Hepatic stellate cell (primary cell): ENCODE data around the gene OVOL3.
"Not testable (repeated sequence)": the region's sequence is repeated elsewhere in the genome, so short reads cannot be mapped to it uniquely, and the experiment has no call there.

ENCODE experiments used
- DNase-seq: peaks from one replicate; pipeline ENCODE4 v3.0.0; 2011; ENCODE audit warnings: low spot score

OVOL3 gene

DNA sequence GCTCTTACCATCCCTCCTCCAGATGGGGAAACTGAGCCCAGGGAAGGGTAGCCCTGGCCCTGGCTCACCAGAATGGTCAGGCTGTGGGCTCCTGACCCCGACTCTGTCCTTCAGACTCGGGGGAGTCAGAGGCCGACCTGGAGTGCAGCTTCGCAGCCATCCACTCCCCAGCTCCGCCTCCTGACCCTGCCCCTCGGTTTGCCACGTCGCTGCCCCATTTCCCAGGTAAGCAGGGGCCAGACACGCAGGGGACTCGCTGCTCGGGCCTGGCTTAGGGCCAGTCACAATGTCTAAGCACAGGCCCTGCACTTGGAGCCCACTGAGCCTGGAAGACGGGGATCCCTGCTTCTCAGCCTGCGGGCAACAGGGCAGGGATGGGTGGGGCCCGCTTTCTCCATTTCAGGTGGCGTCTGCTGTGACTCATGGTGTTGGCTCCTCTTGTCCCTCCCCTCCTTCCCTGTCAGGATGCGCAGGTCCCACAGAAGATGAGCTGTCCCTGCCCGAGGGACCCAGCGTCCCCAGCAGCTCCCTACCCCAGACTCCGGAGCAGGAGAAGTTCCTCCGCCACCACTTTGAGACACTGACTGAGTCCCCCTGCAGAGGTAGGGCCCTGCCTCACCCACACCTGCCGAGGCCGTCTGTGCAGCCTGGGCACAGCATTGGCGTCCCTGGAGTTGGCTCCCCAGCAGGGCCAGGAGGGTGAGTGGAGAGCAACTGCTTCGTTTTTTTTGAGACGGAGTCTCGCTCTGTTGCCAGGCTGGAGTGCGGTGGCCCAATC is 9.2 kb upstream of the OVOL3 start:
- no peak for DNase-seq

DNA sequence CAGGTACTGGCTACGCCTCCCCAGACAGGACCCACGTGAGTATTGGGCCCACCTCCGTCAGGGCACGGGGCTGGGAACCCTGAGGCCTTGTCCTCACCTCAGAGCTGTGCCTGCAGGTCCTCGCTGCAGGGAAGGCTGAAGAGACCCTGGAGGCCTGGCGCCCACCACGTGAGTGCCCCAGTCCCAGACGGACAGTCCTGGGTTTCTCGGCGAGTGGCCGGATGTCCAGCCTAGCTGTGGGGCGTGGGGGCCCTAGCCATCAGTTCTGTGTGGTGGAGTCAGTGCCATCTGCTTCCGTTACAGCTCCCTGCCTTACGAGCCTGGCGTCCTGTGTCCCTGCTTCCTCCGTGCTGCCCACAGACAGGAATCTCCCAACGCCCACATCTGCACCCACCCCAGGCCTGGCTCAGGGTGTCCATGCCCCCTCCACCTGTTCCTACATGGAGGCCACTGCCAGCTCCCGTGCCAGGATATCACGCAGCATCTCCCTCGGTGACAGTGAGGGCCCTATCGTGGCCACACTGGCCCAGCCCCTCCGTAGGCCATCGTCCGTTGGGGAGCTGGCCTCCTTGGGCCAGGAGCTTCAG is 7.8 kb upstream of the OVOL3 start:
- no peak for DNase-seq

DNA sequence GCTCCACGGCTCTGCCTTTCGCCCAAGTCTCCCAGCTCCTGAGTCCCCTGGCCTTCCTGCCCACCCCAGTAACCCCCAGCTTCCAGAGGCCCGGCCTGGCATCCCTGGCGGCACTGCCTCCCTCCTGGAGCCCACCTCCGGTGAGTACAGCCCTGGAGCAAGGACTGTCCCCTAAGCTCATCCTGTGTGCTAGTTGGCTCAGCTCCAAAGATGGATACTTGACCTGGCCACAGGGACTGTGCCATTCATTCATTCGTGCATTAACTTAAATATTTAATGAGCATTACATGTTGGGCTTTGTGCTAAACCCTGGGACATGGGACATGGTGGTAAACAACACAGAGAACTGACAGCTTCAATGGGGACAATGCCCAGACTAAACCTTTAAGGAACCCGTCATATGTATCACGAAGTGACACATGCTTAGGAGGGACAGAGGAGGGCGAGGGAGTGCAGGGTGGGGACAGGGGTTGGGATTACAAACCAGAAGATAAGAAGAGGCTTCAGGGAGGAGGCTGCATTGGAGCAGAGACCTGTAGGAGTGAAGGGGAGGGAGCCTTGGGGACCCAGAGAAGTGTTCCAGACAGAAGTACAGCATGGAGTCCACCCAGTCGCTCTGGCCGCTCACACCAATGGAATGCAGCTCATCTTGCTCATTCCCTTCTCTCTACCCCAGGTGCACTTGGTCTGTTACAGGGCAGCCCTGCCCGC is 6.9 kb upstream of the OVOL3 start:
- no peak for DNase-seq

DNA sequence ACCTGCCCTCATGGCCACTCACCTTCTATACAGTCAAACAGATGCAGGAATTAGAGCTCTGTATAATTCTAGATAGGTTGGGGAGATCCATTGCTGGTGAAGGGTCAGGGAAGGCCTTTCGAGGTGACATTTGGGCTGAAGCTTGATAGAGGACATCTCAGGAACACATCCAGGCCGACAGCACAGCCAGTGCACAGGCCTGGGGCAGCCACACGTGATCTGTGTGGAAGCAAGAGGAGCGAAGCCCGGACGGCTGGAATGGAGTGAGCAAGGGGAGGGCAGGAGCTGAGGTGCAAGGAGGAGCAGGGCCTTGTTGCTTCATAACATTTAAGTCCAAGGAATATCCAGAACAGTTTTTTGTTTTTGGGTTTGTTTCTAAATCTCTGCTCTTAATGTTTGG is 4.5 kb upstream of the OVOL3 start:
- DNase-seq = no peak

DNA sequence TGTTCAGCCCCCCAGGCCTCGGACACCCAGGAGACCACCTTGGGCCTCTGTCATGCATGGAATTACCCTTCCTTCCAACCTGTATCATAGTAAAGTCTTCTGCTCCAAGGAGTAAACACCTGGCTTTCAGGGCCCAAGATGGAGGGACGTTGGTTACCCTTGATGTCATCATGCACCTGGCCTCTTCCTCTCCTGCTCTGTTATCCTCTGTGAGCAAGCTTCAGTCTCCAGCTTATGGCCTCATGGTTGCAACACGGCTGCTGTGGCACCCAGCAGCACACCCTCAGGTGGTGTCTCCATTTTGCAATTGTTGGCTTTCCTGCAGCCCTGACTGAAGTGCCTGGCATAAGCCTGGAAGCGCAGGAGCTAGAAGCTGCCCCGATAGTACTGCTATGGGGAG is 4.0 kb upstream of the OVOL3 start:
- no peak for DNase-seq

DNA sequence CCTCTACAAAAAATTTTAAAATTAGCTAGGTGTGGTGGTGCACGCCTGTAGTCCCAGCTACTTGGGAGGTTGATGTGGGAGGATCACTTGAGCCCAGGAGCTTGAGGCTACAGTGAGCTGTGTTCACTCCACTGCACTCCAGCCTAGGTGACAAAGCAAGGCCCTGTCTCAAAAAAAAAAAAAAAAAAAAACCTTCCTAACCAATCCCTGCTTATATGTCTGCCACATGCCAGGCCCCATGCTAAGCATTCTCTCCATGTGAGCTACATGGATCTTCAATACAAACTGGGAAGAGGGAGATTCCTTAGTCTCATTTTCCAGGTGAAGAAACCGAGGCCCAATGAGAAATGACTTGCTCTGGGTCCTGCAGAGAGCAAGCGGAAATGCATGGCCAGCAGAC is 2.3 kb upstream of the OVOL3 start:
- DNase-seq = no peak

DNA sequence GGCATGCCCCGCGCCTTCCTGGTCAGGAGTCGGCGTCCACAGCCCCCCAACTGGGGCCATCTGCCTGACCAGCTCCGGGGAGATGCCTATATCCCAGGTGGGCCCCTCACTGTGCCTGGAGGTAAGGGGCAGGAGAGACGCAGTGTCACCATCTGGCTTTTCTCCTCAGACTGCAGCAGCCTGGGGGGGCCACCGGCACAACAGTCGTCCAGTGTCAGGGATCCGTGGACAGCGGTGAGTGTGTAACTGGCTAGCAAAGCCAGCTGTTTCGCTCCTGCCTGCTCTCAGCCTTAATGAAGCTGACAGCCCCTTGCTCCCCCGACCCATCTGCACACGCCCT is 227 bp downstream of the OVOL3 start:
- no peak for DNase-seq

DNA sequence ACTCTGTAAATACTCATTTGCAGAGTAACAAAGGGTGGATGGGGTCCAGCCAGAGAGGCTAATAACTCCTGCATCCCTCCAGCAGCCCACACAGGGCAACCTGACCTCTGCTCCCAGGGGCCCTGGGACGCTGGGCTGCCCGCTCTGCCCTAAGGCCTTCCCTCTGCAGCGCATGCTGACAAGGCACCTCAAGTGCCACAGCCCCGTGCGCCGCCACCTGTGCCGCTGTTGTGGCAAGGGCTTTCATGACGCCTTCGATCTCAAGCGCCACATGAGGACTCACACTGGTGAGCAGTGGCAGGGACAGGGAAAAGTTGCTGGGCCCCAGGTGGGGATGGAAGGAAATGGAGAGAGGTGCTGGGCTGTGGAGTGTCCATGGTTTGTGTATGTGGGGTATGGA is 1.7 kb downstream of the OVOL3 start:
- DNase-seq = no peak

DNA sequence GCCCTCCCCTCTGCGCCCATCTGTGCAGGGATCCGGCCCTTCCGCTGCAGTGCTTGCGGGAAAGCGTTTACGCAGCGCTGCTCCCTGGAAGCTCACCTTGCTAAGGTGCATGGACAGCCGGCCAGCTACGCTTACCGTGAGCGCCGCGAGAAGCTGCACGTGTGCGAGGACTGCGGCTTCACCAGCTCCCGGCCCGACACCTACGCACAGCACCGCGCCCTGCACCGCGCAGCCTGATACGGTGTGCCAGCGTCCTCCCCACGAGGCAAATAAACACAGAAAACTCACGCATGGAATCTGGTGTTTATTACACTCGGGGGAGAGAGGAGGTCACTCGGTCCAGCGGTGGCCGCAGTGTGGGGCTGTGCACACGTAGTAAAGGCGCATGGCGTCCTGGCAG is 2.5 kb downstream of the OVOL3 start:
- DNase-seq = no peak

DNA sequence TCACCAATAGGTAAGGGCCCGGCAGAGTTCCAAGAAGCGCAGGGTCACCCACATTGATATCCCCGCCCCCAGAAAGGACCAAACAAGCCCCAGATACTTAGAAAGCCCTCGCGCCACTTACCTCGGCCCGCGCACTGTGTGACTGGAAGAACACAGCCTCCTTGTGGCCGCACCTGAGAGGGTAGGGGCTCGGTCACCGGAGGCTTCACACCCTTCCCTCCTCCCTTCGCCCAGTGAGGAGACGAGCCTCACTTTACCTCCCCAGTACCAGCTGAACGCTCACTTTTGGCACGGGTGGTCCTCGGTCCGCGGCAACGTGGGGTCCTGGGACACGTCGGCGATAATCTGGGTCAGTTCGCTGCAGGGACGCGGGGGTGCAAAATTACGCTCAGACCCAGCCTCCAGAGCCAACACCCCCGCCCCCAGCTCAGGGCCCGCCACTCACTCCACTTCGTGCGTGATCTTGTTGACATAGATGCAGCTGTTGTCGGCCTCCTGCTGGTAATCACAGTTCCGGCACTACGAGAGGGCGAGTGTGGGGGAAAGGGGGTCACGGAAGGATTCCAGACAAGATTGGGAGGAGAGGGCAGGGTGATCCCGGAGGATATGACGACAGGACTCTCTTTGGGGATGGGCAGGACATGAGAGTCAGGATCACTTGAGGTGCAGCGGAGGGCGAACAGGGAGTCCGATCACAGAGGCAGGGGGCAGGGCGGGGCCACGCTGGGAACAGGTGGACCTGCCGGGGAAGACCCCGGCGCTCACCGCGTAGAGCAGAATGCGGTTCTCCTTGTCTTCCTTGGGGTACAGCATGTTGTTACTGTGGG is 3.2 kb downstream of the OVOL3 start:
- DNase-seq = peak; percentile 52

DNA sequence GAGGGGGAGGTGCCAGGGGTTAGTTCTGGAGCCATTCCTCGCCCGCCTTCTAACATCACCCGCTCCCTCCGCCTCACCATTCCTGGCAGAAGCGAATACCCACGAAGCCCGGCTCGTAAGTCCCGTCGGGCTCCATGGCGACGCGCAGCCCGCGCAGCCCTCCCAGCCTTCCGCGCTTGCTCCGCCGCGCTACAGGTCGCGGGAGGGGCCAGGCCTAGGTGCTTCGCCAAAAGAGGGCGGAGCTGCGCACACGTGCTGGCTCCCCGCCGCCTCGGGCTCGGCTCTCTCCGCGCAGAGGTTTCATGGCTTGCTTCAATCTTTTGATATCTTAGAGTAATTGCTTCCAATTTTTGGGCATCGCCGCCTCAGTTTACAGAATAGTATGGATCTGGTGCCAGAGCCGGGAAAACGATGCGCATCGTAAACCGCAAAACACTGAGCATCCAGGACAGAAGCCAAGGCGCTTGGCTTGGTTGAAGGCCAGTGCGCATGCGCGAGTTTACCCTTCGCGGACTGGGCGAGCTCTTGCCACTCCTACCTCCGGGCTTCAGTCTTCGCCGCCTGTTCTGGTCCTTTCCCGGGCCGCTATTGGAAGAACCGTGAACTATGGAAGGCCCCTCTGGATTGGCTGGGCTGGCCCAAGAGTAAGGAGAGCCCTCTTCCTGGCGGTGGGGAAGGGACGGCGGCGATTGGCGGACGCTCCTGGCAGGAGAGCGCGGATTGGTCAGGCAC is 3.9 kb downstream of the OVOL3 start, which contains the start of gene POLR2I:
Gene POLR2I (minus strand): TSS at position 155 of the 732 bp plus-strand sequence. CDS start 19 bp downstream, at position 136.
- peak; percentile 100 for DNase-seq

DNA sequence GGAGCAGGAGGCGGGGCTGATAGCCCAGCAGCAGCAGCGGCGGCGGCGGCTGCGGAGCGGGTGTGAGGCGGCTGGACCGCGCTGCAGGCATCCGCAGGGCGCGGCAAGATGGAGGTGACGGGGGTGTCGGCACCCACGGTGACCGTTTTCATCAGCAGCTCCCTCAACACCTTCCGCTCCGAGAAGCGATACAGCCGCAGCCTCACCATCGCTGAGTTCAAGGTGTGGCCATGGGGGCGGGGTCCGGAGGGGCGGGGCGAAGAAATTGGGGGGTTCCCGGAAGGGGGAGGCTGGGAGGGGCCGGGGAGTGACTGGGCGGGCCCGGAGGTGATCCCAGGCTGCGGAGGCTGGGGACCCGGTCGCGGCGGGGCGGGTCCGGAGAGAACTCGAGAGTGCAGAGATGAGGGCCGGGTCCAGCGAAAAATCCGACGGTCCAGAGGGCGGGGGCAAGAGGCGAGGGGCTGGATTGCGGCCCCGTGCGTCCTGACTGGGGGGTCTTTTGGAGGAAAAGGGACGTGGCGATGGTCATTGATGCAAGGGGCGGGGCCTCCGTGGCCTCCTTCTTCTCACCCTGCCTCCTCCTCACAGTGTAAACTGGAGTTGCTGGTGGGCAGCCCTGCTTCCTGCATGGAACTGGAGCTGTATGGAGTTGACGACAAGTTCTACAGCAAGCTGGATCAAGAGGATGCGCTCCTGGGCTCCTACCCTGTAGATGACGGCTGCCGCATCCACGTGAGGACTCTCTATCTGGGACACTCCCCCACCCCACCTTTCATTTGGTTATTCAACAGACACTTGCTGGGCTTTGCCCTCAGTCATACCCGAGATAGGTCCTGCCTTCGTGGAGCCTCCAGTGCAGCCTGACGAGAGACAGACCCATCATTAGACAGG is 4.8 kb downstream of the OVOL3 start, which contains the start of gene TBCB:
Gene TBCB (plus strand): TSS at position 16 of the 891 bp plus-strand sequence. CDS start 93 bp downstream, at position 109.
- no peak for DNase-seq

DNA sequence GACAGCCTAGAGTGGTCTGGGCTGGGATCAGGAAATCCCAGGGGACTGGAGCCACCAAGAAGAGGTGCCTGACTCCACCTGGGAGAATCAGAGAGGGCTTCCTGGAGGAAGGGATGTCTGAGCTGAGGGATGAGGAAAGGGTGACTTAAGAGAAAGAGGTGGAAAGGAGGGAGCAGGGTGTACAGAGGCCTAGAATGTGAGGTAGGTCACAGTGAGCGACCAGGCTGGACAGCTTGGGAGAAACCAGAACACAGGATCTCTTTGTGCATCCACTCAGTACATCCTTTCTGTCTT is 5.3 kb downstream of the OVOL3 start:
- DNase-seq = no peak

DNA sequence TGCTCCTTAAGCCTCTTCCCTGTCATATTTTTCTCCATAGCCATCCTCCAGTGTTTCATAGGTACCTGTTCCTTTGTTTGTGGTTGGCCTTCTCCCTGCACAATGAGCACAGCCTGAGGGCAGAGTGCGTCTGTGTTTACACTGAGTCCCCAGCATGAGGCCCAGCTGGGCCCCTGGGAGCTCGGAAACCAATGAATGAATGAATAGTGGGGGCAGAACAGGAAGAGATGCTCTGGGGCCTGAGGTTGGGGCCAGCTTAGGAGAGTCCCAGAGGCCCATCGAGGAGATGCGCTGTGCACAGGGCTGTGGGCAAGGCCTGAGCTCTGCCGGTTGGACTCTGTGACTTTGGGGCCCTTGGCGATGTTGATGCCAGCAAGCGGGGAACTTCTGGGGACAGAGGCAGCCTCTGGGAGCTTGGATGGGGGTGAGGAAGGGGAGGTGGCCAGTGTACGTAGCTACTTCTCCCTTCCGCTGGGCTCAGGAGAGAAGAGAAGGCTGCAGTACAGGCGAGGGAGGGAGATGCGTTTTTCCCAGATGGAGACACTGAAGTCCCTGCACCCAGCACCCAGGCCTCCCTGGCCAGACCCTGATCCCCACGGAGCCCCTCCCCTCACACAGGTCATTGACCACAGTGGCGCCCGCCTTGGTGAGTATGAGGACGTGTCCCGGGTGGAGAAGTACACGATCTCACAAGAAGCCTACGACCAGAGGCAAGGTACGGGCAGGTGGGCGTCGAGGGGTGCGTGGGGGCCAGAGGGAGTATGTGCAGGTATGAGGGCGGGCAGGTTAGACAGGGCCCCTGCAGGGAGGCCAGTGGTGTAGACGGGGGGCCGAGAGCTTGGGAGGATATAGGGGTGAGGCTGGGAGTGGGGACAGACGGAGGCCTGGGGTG is 9.4 kb downstream of the OVOL3 start:
- no peak for DNase-seq

DNA sequence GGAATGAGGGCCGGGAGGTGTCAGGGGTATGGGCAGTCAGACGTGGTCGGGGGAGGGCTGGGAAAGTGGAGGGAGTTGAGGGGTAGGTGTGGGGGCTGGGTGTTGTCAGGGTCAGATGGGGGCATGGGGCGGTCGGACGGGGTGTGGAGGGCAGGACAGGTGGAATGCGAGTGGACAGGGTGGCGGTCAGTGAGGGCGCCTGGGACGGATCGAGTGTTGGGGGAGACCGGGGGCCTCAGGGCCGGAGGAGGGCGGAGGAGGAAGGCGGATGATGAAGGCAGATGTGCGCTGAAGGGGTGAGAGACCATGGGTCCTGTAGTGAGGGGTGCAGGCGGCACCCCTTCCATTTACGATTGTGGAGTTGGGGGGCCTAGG is 10.0 kb downstream of the OVOL3 start:
- DNase-seq = no peak

DNA sequence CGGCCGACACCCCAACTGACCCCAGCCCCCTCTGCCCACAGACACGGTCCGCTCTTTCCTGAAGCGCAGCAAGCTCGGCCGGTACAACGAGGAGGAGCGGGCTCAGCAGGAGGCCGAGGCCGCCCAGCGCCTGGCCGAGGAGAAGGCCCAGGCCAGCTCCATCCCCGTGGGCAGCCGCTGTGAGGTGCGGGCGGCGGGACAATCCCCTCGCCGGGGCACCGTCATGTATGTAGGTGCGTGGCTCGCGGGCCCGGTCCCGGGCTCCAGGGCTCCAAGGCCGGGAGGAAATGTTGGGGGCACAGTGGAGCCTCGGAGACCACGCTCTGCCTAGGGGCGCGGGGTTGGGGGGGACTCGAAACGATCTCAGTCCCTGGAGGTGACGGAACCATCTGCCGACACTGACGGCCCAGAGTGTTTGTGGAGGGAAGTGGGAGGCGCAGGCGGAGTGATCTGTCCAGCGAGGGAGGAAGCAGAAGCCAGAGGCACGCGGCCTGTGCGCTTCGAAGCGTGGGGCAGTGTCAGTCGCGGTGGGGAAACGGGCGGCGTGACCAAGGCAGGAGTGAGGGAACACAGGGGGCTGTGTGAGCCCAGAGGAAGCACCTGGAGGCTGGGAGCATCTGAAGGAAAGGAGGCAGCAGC is 10.7 kb downstream of the OVOL3 start:
- no peak for DNase-seq

DNA sequence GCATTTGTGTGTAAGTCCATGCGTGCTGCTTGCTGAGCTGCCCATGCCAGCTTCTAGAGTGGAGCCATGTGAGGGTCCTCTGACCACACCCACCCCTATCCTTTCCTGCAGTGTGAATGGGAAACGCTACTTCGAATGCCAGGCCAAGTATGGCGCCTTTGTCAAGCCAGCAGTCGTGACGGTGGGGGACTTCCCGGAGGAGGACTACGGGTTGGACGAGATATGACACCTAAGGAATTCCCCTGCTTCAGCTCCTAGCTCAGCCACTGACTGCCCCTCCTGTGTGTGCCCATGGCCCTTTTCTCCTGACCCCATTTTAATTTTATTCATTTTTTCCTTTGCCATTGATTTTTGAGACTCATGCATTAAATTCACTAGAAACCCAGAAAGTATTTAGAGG is 14.6 kb downstream of the OVOL3 start:
- DNase-seq = no peak

DNA sequence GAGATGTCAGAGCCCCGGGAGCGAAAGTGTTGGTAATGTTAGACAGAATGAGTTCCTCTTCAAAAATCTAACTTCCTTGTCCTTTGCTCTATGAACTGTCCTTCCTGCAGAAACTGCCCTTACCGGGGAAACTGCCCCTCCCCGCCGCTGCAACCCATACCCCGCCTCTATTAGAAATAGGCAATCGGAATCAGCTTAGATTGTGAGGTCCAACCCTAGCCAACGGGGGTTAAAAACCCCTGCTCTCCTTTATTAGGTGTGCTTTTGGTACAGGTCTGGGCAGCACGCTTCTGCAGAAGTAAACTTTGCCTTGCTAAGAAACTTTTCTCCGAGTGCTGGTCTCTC is 17.4 kb downstream of the OVOL3 start:
- DNase-seq = no peak

DNA sequence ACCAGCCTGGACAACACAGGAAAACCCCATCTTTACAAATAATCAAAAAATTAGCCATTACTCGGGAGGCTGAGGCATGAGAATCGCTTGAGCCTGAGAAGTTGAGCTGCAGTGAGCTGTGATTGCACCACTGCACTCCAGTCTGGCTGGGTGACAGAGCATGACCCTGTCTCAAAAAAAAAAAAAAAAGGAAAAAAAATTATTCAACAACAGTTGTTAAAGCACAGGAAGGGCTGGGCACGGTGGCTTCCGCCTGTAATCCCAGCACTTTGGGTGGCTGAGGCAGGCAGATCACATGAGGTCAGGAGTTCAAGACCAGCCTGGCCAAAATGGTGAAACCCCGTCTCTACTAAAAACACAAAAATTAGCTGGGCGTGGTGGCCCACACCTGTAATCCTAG is 20.3 kb downstream of the OVOL3 start:
- DNase-seq = not testable (repeated sequence)
